Measurements from ENCODE around the gene CDH12.
"Not testable (repeated sequence)": the region's sequence is repeated elsewhere in the genome, so short reads cannot be mapped to it uniquely, and the experiment has no call there.

Gene CDH12

GRCh38 chr5:22776285-22776684 lies 76.9 kb downstream of the CDH12 start:
- no peak for TF ChIP-seq RARB (CRISPR knock-in tag; IDR thresholded peaks at IDR 0.05)
- no peak for TF ChIP-seq ZFP30 (CRISPR knock-in tag; IDR thresholded peaks at IDR 0.05)
- TF ChIP-seq SNAI2 (CRISPR knock-in tag; IDR thresholded peaks at IDR 0.05) = no peak
- no peak for TF ChIP-seq CREB5 (CRISPR knock-in tag; IDR thresholded peaks at IDR 0.05; ENCODE audit: low read depth)
- no peak for TF ChIP-seq ISL1 (CRISPR knock-in tag; IDR thresholded peaks at IDR 0.05)
- no peak for TF ChIP-seq ZNF70 (CRISPR knock-in tag; IDR thresholded peaks at IDR 0.05)
- TF ChIP-seq TCF4 (CRISPR knock-in tag; IDR thresholded peaks at IDR 0.05; ENCODE audit: borderline replicate concordance) = no peak
- TF ChIP-seq ARNTL (CRISPR knock-in tag; IDR thresholded peaks at IDR 0.05; ENCODE audit: borderline replicate concordance, low read depth) = no peak
- no peak for TF ChIP-seq ZFP3 (CRISPR knock-in tag; IDR thresholded peaks at IDR 0.05)
- TF ChIP-seq, protein P1, sequence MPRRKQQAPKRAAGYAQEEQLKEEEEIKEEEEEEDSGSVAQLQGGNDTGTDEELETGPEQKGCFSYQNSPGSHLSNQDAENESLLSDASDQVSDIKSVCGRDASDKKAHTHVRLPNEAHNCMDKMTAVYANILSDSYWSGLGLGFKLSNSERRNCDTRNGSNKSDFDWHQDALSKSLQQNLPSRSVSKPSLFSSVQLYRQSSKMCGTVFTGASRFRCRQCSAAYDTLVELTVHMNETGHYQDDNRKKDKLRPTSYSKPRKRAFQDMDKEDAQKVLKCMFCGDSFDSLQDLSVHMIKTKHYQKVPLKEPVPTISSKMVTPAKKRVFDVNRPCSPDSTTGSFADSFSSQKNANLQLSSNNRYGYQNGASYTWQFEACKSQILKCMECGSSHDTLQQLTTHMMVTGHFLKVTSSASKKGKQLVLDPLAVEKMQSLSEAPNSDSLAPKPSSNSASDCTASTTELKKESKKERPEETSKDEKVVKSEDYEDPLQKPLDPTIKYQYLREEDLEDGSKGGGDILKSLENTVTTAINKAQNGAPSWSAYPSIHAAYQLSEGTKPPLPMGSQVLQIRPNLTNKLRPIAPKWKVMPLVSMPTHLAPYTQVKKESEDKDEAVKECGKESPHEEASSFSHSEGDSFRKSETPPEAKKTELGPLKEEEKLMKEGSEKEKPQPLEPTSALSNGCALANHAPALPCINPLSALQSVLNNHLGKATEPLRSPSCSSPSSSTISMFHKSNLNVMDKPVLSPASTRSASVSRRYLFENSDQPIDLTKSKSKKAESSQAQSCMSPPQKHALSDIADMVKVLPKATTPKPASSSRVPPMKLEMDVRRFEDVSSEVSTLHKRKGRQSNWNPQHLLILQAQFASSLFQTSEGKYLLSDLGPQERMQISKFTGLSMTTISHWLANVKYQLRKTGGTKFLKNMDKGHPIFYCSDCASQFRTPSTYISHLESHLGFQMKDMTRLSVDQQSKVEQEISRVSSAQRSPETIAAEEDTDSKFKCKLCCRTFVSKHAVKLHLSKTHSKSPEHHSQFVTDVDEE (CRISPR knock-in tag; IDR thresholded peaks at IDR 0.05) = no peak
- TF ChIP-seq PPARA (CRISPR knock-in tag; IDR thresholded peaks at IDR 0.05; ENCODE audit: borderline replicate concordance) = no peak
- ATAC-seq = no peak

GRCh38 chr5:22774214-22774613 lies 78.9 kb downstream of the CDH12 start:
- not testable (repeated sequence) for ATAC-seq

GRCh38 chr5:22764736-22765135 lies 88.4 kb downstream of the CDH12 start:
- no peak for ATAC-seq
- TF ChIP-seq ISL1 (CRISPR knock-in tag; IDR thresholded peaks at IDR 0.05) (no peak), TCF4 (CRISPR knock-in tag; IDR thresholded peaks at IDR 0.05; ENCODE audit: borderline replicate concordance) (no peak)

DNA sequence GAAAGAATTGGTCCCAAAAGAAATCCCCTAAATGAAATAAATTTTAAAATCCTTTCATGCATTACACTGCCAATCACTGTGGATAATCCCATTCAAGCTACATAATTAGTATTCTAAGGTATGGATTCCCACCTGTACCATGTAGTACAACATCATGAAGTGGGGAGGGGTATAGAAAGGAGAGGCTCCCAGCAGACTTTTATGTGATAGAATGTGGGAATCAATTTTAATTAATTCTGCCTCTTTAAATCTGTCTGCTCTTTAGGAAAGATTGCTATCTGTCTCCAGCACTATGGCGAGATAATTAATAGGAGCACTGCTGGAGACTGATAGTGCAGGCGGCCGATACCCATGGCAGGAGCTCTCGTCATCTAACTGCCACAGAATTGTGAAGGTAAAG lies 95.4 kb downstream of the CDH12 start:
- no peak for ATAC-seq
- TF ChIP-seq PATZ1 (CRISPR knock-in tag; IDR thresholded peaks at IDR 0.05; ENCODE audit: borderline replicate concordance) = no peak
- TF ChIP-seq, protein P1 (CRISPR knock-in tag; IDR thresholded peaks at IDR 0.05) = no peak
- no peak for TF ChIP-seq RARB (CRISPR knock-in tag; IDR thresholded peaks at IDR 0.05)
- TF ChIP-seq BACH2 (CRISPR knock-in tag; IDR thresholded peaks at IDR 0.05; ENCODE audit: borderline replicate concordance) = no peak
- TF ChIP-seq CSRNP3 (CRISPR knock-in tag; IDR thresholded peaks at IDR 0.05) = no peak
- TF ChIP-seq ZFP3 (CRISPR knock-in tag; IDR thresholded peaks at IDR 0.05) = no peak
- TF ChIP-seq CREB5 (CRISPR knock-in tag; IDR thresholded peaks at IDR 0.05; ENCODE audit: low read depth) = no peak
- TF ChIP-seq TOX (CRISPR knock-in tag; IDR thresholded peaks at IDR 0.05; ENCODE audit: borderline replicate concordance) = no peak
- TF ChIP-seq ESRRG (CRISPR knock-in tag; IDR thresholded peaks at IDR 0.05) = no peak
- no peak for TF ChIP-seq OSR1 (CRISPR knock-in tag; IDR thresholded peaks at IDR 0.05)
- no peak for TF ChIP-seq ARNTL (CRISPR knock-in tag; IDR thresholded peaks at IDR 0.05; ENCODE audit: borderline replicate concordance, low read depth)
- no peak for TF ChIP-seq ZNF70 (CRISPR knock-in tag; IDR thresholded peaks at IDR 0.05)
- TF ChIP-seq ZC3H10 (CRISPR knock-in tag; IDR thresholded peaks at IDR 0.05) = no peak
- TF ChIP-seq GLIS3 (CRISPR knock-in tag; IDR thresholded peaks at IDR 0.05) = no peak
- no peak for TF ChIP-seq ZNF8 (CRISPR knock-in tag; IDR thresholded peaks at IDR 0.05)
- no peak for TF ChIP-seq TCF4 (CRISPR knock-in tag; IDR thresholded peaks at IDR 0.05; ENCODE audit: borderline replicate concordance)
- no peak for TF ChIP-seq CSDC2 (CRISPR knock-in tag; IDR thresholded peaks at IDR 0.05)
- no peak for TF ChIP-seq ZNF565 (CRISPR knock-in tag; conservative IDR thresholded peaks at IDR 0.05; ENCODE audit: low read depth)
- no peak for TF ChIP-seq POU6F1 (CRISPR knock-in tag; IDR thresholded peaks at IDR 0.05; ENCODE audit: borderline replicate concordance, low read depth)
